Omental fat pad (tissue), 4 donors: ENCODE data around the gene CRELD2. TPM values are rescaled to one million over a fixed set of nuclear protein-coding genes. Genes with fewer than 3 reads are reported as not detected.

Source experiments
- ATAC-seq: fragments of 150-250 bp; one replicate; pipeline ENCODE4 v1.9.1; 2016; ENCODE audit warnings: mild to moderate bottlenecking, moderate library complexity; ENCODE audit not compliant: low FRiP score
- DNase-seq: peaks from one replicate; pipeline ENCODE4 v3.0.0-alpha.2; 2019; ENCODE audit warnings: low spot score
- CTCF ChIP-seq, 3 donors: fragments of 450-650 bp; IDR thresholded peaks; one replicate each; pipeline ENCODE4 v1.5.1; 2016 to 2017; ENCODE audit warnings: antibody characterized with exemption in 3 of 3, mild to moderate bottlenecking in 3 of 3, moderate library complexity in 2 of 3
- total RNA-seq, 4 donors: library from RNA; depleted of rRNA; stranded (reverse); fragments of >200 nt; gene quantifications; one replicate each; pipeline ENCODE4 v1.1.0, GENCODE V29; 2016

The CRELD2 gene
- total RNA-seq: 10 to 100 TPM; 30.8 to 52.4 (median 39.8) TPM

- ATAC-seq (peak; percentile 97), DNase-seq (peak; percentile 87)
- no peak for TF ChIP-seq CTCF (IDR thresholded peaks at IDR 0.05)
Measured at GRCh38 chr22:49917974-49918910, at the start of gene CRELD2, which contains the start of gene ALG12. TSS of gene CRELD2 (plus strand) at chr22:49918634. CDS start at chr22:49918770, 136 bp downstream. TSS of gene ALG12 (minus strand) at chr22:49918438. CDS start at chr22:49913765, 4,673 bp downstream.

GRCh38 chr22:49869086-49869830 is 49.2 kb upstream of the CRELD2 start:
- no peak for DNase-seq
- no peak for ATAC-seq
- TF ChIP-seq CTCF (IDR thresholded peaks at IDR 0.05): no peak

- ATAC-seq (no peak), DNase-seq (no peak)
- no peak for TF ChIP-seq CTCF (IDR thresholded peaks at IDR 0.05)
Measured at GRCh38 chr22:49869845-49870712, 48.4 kb upstream of the CRELD2 start.

GRCh38 chr22:49871482-49871881 is 47.0 kb upstream of the CRELD2 start:
- ATAC-seq: no peak
- DNase-seq: no peak

GRCh38 chr22:49872347-49872746 is 46.1 kb upstream of the CRELD2 start:
- DNase-seq (no peak), ATAC-seq (no peak)

More at GRCh38 chr22:49871482-49871881, 47.0 kb upstream of the CRELD2 start:
- TF ChIP-seq CTCF (IDR thresholded peaks at IDR 0.05): no peak

More at GRCh38 chr22:49872347-49872746, 46.1 kb upstream of the CRELD2 start:
- no peak for TF ChIP-seq CTCF (IDR thresholded peaks at IDR 0.05)
